ENCODE measurements around the gene GAB3. TPM values are rescaled to one million over a fixed set of nuclear protein-coding genes. Genes with fewer than 3 reads are reported as not detected.

The GAB3 gene
- total RNA-seq, 4 donors from 2014 or later, result 2.9 to 5.5 (median 5.1) TPM

GRCh38 chrX:154661899-154662298 lies 89.0 kb downstream of the GAB3 start:
- no peak overlapping the region for H3K4me3 ChIP-seq
- H3K27ac ChIP-seq, result no peak overlapping the region
- H3K36me3 ChIP-seq, result no peaks in the 10 kb centered on the region
- H3K4me1 ChIP-seq, result no peaks in the 10 kb centered on the region
- WGBS, 2 donors (ENCODE audit: low coverage in 1 of 2), result 63 to 79% methylated on average over 3 of the region's 7 CpGs
- no peaks in the 10 kb centered on the region for H3K27me3 ChIP-seq
- TF ChIP-seq, protein P1, sequence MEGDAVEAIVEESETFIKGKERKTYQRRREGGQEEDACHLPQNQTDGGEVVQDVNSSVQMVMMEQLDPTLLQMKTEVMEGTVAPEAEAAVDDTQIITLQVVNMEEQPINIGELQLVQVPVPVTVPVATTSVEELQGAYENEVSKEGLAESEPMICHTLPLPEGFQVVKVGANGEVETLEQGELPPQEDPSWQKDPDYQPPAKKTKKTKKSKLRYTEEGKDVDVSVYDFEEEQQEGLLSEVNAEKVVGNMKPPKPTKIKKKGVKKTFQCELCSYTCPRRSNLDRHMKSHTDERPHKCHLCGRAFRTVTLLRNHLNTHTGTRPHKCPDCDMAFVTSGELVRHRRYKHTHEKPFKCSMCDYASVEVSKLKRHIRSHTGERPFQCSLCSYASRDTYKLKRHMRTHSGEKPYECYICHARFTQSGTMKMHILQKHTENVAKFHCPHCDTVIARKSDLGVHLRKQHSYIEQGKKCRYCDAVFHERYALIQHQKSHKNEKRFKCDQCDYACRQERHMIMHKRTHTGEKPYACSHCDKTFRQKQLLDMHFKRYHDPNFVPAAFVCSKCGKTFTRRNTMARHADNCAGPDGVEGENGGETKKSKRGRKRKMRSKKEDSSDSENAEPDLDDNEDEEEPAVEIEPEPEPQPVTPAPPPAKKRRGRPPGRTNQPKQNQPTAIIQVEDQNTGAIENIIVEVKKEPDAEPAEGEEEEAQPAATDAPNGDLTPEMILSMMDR (IDR thresholded peaks at IDR 0.05), result no peak
- TF ChIP-seq EP300 (IDR thresholded peaks at IDR 0.05) (no peak), POLR2AphosphoS5 (IDR thresholded peaks at IDR 0.05) (no peak), POLR2A (IDR thresholded peaks at IDR 0.05) (no peak)
- ATAC-seq, result no peak
- H3K9me3 ChIP-seq, result no peaks in the 10 kb centered on the region

DNA sequence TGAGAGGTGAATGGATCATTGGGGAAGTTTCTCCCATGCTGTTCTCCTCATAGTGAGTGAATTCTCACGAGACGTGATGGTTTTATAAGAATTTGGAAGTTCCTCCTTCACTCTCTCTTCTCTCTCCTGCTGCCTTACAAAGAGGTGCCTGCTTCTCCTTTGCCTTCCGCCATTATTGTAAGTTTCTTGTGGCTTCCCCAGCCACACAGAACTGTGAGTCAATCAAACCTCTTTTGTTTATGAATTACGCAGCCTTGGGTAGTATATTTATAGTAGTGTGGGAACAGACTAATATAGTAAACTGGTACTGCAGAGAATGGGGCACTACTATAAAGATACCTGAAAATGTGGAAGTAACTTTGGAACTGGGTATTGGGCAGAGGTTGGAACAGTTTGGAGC lies 89.7 kb downstream of the GAB3 start:
- TF ChIP-seq EP300 (IDR thresholded peaks at IDR 0.05), result no peak
- TF ChIP-seq POLR2AphosphoS5 (IDR thresholded peaks at IDR 0.05), result no peak
- TF ChIP-seq POLR2A (IDR thresholded peaks at IDR 0.05), result no peak
- TF ChIP-seq, protein P1 (IDR thresholded peaks at IDR 0.05), result no peak
- 62 to 67% methylated on average over 2 to 4 of the region's 4 CpGs for WGBS, 2 donors (ENCODE audit: low coverage in 1 of 2)

GRCh38 chrX:154660541-154660940 lies 90.3 kb downstream of the GAB3 start:
- no peak for ATAC-seq
- TF ChIP-seq, protein P1 (IDR thresholded peaks at IDR 0.05), result no peak
- TF ChIP-seq POLR2A (IDR thresholded peaks at IDR 0.05), result no peak
- TF ChIP-seq POLR2AphosphoS5 (IDR thresholded peaks at IDR 0.05), result no peak
- no peak for TF ChIP-seq EP300 (IDR thresholded peaks at IDR 0.05)
- H3K9me3 ChIP-seq, result no peaks in the 10 kb centered on the region
- H3K4me3 ChIP-seq, result no peak overlapping the region
- WGBS, 2 donors (ENCODE audit: low coverage in 1 of 2), result 60 to 85% methylated on average over 1 to 5 of the region's 6 CpGs
- H3K27ac ChIP-seq, result no peak overlapping the region
- no peaks in the 10 kb centered on the region for H3K4me1 ChIP-seq
- H3K36me3 ChIP-seq, result no peaks in the 10 kb centered on the region
- H3K27me3 ChIP-seq, result no peaks in the 10 kb centered on the region

More for the DNA sequence above, 89.7 kb downstream of the GAB3 start:
- H3K27me3 ChIP-seq, result no peaks in the 10 kb centered on the region
- no peaks in the 10 kb centered on the region for H3K36me3 ChIP-seq
- H3K9me3 ChIP-seq, result no peaks in the 10 kb centered on the region
- no peaks in the 10 kb centered on the region for H3K4me1 ChIP-seq
- no peak for ATAC-seq
- no peak overlapping the region for H3K27ac ChIP-seq
- H3K4me3 ChIP-seq, result no peak overlapping the region

- Histone ChIP-seq H3K36me3 (no peaks in the 10 kb centered on the region), H3K27ac (no peak overlapping the region), H3K27me3 (no peaks in the 10 kb centered on the region), H3K4me3 (no peak overlapping the region), H3K4me1 (no peaks in the 10 kb centered on the region), H3K9me3 (no peaks in the 10 kb centered on the region)
- no peak for ATAC-seq
- 85 to 91% methylated on average over 5 to 11 of the region's 11 CpGs for WGBS, 2 donors (ENCODE audit: low coverage in 1 of 2)
- TF ChIP-seq, protein P1 (IDR thresholded peaks at IDR 0.05), result no peak
- TF ChIP-seq EP300 (IDR thresholded peaks at IDR 0.05) (no peak), POLR2A (IDR thresholded peaks at IDR 0.05) (no peak), POLR2AphosphoS5 (IDR thresholded peaks at IDR 0.05) (no peak)
Observed at GRCh38 chrX:154658957-154659356, 91.9 kb downstream of the GAB3 start.

- Histone ChIP-seq H3K9me3 (no peaks in the 10 kb centered on the region), H3K27ac (no peak overlapping the region), H3K27me3 (no peaks in the 10 kb centered on the region), H3K4me3 (no peak overlapping the region), H3K36me3 (no peaks in the 10 kb centered on the region), H3K4me1 (no peaks in the 10 kb centered on the region)
- no peak for ATAC-seq
- 100% methylated on average over 1 of the region's 12 CpGs; no CpG with 5 or more reads in 1 of the 2 donors for WGBS, 2 donors (ENCODE audit: low coverage in 1 of 2)
- no peak for TF ChIP-seq EP300 (IDR thresholded peaks at IDR 0.05)
- TF ChIP-seq POLR2AphosphoS5 (IDR thresholded peaks at IDR 0.05), result no peak
- TF ChIP-seq, protein P1 (IDR thresholded peaks at IDR 0.05), result no peak
Observed at GRCh38 chrX:154658187-154658586, 92.7 kb downstream of the GAB3 start.

All from gastroesophageal sphincter (tissue), 4 donors.